GM18511 (cell line): Measurements from ENCODE around the gene RDH16.

Experiments
- ATAC-seq: cut with Tn5 transposase; IDR thresholded peaks from one replicate; pipeline ENCODE4 v1.9.1; 2021; ENCODE audit warnings: mild to moderate bottlenecking, moderate library complexity; ENCODE audit not compliant: unreplicated experiment

The RDH16 gene, protein sequence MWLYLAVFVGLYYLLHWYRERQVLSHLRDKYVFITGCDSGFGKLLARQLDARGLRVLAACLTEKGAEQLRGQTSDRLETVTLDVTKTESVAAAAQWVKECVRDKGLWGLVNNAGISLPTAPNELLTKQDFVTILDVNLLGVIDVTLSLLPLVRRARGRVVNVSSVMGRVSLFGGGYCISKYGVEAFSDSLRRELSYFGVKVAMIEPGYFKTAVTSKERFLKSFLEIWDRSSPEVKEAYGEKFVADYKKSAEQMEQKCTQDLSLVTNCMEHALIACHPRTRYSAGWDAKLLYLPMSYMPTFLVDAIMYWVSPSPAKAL

DNA sequence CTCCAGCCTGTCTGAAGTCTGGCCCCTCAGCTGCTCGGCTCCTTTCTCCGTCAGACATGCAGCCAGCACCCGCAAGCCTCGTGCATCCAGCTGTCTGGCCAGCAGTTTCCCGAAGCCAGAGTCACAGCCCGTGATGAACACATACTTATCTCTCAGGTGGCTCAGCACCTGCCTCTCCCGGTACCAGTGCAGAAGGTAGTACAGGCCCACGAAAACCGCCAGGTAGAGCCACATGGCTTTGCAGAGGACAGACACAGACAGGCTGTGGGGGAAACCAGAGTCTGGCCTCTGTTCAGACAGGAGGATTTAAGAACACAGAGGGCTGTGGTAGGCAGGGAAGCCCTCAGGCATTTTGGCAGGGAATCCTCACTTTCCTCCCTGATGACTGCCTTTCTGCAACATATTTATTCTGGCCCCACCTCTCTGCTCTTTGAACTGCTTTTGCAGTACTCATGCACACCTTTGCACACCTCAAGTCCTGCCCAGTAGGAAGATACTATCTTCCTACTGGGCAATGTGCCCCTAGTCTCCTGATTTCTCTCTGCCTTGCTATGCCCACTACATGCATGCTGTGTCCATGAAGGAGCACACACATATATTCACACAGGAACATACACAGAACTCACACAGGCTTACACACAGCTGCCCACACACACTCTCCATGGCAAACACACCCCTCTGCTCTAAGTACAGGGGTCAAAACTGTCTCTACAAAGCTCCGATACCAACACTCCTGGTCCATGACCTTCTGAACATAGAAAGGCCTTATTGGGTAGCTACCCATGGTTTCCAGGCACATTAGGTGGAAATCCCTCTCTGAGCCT lies at the start of gene RDH16:
RDH16 (minus strand) TSS at position 380 of the 824 bp plus-strand sequence; CDS start at position 234, 146 bp downstream.
- no peak for ATAC-seq

DNA sequence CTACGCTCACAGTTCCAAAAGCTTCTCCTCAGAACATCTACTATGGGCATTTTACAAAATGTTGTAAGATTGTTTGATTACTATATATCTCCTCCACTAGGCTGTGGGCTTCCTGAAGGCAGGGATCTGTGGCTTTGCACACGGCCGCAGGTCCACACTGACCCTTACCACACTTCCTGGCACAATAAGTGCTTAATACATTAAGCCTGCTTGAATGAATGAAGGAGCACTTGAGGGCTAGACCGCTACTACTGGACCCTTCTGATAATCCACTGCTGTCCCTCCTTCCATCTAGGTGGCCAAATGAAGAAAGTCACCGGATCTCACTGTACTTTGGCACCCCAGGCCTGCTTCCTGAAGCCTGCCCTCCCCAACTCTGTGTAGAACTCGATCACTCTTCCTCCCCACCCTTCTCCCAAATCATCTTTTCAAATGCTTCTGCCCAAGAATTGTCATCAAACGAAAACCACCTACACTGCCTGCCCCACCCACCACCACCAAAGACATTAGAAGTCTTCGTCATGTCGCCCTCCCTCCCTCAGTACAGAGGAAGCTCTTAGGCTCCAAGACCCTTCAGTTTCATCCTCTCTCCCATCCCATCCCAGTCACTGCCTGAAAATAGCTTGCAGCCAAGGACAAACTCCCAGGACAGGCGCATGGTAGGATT lies 49.5 kb upstream of the RDH16 start:
- no peak for ATAC-seq

DNA sequence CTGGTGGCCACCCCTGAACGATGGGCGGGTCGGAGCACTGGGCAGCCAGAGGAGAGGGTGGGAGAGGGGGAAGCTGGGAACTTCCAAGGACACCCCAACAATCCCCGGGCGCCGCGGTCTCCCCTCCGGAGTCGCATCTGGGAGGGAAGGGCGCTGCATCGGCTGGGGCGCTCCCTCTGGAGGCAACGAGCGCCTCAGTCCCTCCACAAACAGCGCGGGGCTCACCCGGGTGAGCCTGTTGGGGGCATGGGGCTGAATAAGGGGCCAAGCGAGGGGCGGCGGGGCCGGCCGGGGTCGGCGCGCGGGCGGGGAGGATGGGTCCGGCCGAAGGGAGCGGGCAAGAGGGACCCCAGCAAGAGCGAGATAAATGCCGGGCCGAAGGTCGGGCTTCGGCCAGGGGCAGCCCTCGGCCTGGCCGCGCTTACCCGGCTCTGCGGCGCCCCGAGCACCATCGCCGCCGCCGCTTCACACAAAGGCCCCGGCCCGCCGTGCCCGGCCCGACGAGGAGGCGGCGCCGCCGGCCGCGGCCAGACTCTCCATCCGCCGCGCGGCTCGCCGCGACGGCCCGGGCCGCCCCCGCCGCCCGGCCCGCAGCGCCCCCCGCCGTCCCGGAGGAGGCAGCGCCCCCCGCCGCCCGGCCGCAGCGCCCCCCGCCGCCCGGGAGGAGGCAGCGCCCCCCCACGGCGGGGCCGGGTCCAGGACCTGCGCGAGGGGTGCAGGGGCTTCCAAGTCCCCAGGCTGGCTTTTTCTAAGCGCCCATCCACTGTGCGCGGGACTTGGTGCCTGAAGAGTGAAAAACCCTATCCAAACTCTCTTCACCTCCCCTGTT lies 48.8 kb upstream of the RDH16 start, which contains the start of gene ZBTB39:
ZBTB39 (minus strand) TSS at position 567 of the 829 bp plus-strand sequence. CDS start 1,629 bp downstream, outside the sequence.
- peak; percentile 70 for ATAC-seq

DNA sequence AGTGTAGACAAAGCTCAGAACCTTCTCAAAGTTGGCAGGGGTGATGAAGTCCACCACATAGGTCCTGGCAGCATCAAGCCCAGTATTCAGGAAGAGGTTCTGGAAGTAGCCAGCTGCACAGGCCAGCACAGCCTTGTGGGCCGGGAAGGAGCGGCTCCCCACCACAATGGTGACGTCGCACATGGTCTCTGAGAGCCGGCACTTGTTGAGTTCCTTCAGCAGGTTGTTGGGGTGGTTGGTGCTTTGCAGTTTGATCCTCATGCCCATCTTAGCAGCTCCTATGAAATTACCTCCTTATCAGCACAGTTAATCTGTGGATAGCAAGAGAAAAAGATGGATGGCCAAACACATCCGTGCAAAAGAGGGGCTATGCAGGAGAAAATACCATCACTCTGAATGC lies 47.2 kb upstream of the RDH16 start:
- ATAC-seq = no peak

DNA sequence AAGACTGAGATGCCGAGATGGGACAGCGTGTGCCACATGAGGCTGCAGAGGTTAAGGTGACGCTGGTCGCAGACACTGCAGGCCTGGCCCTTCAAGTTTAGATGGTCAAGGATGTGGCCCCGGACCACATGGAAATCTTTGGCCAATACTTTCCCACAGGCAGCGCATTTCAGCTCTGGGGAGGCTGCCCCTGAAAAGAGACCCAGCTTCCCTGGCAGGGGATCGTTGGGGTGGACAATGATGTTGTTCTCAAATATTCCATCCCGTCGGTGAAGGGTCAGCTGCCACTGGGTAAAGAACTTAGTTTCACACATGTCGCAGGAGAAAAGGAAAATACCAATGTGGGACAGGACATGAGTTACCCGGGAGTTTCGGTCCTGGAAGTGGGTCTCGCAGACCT lies 46.0 kb upstream of the RDH16 start:
- ATAC-seq = no peak

DNA sequence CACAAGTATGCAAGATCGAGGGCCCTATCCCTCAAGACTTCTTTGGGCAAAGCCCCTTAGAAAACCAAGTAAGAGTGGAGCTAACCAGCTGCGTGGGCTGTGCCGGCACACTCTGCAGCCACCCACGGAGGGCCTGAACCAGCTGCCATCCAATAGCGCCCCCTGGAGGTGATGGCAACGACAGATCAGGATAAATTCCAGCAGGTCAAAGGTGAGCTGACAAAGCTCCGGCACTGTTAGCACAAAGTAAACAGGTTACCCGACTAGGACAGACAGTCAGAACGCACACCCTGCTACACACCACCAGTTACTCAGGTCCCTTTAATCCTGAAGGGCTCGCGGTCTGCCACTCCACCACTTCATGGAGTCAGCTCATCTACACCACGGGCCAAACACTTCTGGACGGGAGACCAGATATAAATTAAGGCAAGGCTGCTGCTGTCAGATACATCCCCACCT lies 44.1 kb upstream of the RDH16 start:
- no peak for ATAC-seq

DNA sequence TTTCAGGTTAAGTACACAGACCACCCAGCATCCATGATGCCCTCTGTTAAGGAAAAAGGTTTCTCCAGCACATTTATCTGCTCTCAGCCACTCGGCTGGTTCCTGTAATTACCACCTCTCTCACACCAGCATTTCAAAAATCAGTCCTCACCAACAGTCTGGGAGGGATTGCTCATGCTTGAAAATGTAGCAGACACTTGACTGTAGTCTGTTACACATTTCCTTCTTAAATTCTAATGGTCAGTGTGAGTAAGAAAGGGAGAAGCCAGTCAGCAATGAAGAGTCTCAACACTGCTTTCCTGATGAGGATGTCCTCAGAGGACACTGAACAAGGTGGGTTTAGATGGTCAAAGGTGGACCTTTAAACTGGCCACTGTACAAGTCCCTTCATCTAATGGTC lies 43.0 kb upstream of the RDH16 start:
- ATAC-seq = no peak

DNA sequence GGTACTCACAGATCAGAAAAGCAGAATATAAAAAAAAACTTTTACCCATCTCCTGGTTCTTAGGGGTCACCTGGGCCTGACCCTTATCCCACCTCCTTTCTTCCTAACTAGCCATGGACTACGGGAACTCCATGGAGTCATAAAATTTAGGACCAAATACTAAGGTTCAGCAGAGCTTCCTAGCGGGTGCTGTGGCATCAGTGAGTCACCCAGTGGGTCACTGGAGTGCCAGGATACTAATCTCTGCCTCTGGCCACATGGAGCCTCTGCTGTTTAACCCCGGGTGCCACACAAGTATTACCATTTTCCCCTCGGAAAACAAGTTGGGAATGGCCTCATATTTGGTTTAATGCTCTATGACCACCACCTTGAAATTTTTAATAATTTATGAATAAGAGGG lies 42.0 kb upstream of the RDH16 start:
- ATAC-seq = no peak

DNA sequence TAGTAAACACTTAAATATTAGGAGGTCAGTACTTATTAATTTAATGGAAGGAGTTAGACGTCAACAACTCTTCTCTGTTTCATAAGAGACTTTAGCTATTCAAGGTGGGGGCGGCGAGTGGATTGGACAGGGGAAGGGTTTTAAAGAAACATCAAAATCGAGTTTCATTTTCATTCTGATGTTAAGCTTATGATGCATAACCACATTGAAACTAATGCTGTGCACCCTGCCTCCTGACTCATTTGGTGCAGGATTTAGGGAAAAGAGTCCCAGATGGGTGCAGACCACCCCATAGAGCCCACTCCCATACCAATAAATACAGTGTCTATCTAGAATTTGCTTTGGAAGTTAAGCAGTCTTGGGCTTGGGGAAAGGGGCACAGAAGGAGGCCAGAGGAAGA lies 41.6 kb upstream of the RDH16 start:
- peak; percentile 83 for ATAC-seq

DNA sequence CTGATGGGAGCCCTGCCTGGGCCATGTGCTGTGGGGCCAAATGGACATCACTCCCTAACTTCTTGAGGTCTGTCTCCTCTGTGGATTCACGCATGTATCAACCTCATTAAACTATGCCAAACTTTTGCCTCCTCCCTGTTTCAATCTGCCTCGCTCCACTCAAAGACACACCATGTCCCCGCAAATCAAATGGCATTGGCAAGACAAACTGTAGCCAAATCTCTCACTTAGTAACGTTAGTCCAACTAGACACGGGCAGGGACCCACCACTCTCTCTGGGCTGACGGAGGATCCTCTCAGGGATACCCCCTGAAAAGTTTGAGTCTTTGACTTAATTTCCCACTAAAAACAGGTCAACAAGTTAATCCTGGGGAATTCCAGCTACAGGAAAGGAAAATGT lies 40.9 kb upstream of the RDH16 start:
- no peak for ATAC-seq

DNA sequence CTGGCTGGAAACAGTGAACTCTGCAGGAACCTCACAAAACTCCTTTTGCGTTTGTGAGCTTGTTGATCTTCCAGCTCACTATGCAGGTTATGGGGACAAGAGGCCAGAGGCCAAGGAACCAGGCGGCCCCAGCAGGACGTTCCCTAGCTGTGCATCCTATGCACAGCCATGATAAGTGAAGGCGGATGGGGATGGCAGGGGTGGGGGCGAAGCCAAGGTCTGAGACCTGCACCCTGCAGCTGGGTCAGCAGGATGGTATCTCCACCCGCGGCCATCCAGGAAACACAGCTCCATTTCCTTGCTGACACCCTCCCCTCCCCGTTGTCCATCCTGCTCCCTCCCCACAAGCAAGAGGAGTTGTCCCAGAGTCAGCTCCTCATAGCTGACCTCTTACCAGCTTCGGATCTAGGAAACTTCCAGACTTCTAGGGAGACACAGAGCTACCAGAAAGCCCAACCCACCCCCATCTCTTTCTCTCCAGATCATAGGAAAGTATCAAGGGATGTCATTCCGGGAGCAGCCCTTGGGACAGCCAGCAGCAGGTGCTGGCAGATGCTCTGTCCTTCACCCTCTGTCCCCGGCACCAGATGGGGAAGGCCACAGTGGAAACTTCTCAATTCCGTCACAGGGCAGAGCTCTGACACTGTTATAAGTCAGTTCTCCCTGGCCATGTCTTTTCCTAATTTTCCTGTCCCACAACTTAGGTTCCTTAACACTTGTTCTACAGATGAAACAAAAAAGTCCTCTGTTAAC lies 39.6 kb upstream of the RDH16 start:
- ATAC-seq = no peak

DNA sequence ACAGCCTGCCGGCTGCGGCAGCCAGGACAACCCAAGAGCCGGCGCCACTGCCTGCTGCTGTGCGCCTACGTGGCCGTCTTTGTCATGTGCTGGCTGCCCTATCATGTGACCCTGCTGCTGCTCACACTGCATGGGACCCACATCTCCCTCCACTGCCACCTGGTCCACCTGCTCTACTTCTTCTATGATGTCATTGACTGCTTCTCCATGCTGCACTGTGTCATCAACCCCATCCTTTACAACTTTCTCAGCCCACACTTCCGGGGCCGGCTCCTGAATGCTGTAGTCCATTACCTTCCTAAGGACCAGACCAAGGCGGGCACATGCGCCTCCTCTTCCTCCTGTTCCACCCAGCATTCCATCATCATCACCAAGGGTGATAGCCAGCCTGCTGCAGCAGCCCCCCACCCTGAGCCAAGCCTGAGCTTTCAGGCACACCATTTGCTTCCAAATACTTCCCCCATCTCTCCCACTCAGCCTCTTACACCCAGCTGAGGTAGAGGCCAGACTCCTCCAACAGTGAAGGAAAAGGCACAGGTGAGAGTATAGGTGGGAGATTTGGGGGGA lies 38.6 kb upstream of the RDH16 start:
- no peak for ATAC-seq

DNA sequence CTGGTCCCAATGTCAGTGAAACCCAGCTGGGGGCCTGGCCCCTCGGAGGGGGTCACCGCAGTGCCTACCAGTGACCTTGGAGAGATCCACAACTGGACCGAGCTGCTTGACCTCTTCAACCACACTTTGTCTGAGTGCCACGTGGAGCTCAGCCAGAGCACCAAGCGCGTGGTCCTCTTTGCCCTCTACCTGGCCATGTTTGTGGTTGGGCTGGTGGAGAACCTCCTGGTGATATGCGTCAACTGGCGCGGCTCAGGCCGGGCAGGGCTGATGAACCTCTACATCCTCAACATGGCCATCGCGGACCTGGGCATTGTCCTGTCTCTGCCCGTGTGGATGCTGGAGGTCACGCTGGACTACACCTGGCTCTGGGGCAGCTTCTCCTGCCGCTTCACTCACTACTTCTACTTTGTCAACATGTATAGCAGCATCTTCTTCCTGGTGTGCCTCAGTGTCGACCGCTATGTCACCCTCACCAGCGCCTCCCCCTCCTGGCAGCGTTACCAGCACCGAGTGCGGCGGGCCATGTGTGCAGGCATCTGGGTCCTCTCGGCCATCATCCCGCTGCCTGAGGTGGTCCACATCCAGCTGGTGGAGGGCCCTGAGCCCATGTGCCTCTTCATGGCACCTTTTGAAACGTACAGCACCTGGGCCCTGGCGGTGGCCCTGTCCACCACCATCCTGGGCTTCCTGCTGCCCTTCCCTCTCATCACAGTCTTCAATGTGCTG lies 38.0 kb upstream of the RDH16 start:
- ATAC-seq = no peak

DNA sequence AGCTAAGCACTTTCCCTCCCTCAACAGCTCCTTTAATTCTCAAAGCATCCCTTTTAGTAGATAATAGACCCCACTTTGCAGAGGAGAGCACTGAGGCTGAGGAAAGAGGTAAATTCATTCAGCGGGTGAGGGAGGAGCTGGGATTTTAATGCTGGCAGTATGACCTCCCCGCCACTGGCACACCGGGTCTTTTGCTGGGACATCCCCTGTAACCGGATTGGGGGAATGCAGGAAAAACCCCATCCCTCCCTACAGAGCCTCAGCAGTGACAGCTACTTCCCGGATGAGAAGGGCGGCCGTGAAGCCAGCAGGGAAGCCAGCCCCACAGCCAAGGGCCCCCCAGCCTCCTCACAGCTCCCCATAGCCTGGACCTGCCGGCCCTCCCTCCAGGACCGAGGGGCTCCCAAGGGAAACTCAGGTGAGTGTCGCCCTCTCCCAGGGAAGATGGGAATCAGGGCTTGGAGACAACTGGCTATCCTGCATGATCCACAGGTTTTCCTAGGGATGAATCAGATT lies 36.9 kb upstream of the RDH16 start:
- ATAC-seq = no peak

DNA sequence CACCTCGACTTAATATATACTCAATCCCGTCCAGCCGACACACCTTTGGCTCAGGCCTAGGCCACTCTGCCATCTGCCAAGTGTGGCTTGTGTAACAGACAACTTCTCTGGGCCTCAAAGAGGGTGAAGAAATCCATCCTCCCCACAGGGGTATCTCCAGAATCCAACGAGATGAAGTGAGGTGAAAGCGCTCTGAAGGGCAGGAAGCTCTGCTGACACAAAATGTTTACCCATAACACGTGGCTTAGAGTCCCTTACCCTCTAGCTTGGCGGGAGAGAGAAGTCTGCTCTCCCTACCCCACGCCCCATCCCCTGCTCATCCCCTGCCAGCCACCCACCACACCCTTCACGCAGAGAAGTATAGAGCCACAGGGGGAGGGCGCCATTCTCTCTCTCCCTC lies 35.9 kb upstream of the RDH16 start:
- no peak for ATAC-seq

DNA sequence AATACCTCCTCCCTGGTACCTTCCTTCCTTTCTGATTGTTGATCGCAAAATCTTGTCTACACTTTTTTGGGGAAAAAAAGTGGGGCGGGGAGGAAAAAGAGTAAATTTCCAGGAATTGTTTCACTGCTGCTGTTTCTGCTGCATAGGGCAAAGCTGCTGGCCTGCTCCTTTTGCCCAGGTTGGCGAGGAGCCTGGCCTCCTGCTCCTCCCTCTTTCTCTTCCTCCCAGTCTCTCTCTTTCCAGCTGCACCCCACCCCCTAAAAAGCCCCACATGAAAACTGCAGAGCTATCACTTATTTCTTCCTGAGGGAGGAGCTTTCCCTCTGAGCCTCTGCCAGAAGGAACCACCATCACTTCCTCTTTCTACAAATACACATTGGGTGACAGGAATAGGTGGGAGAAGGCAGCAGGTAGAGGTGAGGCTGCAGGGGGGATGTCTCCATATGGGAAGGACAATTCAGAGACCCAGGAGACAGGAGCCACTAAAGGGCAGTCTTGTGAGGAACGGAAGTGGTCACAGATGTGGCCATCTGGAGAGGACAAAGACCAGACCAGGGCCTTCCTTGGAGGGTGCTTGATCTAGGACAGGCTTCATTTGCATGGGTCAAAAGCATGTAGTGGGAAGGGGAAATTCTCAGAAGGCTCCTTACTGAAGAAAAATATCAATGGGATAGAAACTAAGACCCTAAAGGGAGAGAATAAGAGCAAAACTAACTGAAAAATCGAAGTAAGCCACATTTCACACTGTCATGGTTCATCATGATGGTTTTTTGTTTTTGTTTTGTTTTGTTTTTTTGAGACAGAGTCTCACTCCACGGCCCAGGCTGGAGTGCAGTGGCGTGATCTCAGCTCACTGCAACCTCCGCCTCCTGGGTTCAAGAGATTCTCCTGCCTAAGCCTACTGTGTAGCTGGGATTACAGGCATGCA lies 34.2 kb upstream of the RDH16 start:
- ATAC-seq = no peak

DNA sequence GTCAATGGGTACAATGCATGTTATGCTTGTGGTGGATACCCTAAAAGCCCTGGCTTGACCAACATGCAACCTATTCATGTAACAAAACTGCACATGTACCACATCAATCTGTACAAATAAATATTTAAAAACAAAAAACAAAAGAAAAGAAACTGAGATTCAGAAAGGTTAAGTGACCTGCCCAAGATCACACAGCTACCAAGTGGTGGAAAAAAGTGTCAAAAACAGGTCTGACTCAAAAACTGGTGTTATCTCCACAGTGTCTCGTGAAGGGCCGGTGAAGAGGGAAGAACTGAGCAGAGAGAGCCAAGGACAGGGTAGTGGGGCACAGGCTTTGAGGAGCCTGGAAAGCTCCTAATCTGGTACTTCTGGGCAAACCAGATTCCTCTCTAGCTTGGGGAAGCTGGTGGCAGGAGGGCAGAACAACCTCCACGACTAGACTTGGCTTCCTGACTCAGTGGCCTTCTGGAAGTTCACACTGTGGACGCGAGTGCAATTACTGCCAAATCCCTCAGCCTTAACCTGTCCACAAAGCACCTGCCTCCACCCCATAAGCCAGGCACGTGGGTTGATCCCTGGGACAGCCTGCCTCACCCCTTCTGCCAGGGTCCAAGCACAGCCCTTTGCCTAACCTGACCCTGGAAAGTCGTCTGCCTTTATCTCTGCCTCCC lies 33.4 kb upstream of the RDH16 start:
- ATAC-seq = no peak
